ENCODE measurements around the gene JCAD.

The JCAD gene

GRCh38 chr10:30083934-30084333, 24.5 kb upstream of the JCAD start:
- DNase-seq (ENCODE audit: low read depth) = no peak
- H3K4me3 ChIP-seq (ENCODE audit: low read depth, low read length) = no peak overlapping the region
- TF ChIP-seq, protein P1, sequence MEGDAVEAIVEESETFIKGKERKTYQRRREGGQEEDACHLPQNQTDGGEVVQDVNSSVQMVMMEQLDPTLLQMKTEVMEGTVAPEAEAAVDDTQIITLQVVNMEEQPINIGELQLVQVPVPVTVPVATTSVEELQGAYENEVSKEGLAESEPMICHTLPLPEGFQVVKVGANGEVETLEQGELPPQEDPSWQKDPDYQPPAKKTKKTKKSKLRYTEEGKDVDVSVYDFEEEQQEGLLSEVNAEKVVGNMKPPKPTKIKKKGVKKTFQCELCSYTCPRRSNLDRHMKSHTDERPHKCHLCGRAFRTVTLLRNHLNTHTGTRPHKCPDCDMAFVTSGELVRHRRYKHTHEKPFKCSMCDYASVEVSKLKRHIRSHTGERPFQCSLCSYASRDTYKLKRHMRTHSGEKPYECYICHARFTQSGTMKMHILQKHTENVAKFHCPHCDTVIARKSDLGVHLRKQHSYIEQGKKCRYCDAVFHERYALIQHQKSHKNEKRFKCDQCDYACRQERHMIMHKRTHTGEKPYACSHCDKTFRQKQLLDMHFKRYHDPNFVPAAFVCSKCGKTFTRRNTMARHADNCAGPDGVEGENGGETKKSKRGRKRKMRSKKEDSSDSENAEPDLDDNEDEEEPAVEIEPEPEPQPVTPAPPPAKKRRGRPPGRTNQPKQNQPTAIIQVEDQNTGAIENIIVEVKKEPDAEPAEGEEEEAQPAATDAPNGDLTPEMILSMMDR (IDR thresholded peaks at IDR 0.05; ENCODE audit: control insufficient read depth, extremely low read depth, insufficient read depth) = no peak

DNA sequence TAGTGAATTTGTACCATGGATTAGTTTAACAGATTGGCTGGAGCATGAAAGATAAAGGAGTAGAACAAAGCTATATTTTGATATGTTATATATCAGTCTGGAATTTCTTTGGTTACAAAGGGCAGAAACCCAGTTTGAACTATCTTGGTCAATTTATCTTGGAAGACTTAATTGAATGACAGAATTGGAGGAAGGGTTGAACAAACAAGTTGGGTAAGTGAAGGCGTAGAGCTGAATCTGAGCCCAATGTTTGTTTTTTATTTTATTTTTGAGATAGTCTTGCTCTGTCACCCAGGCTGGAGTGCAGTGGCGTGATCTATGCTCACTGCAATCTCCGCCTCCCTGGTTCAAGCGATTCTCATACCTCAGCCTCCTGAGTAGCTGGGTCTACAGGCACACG, 21.8 kb upstream of the JCAD start:
- H3K4me3 ChIP-seq (ENCODE audit: low read depth, low read length) = no peak overlapping the region
- TF ChIP-seq, protein P1 (IDR thresholded peaks at IDR 0.05; ENCODE audit: control insufficient read depth, extremely low read depth, insufficient read depth) = no peak
- no peak for DNase-seq (ENCODE audit: low read depth)

GRCh38 chr10:30080161-30080560, 20.8 kb upstream of the JCAD start:
- no peak for DNase-seq (ENCODE audit: low read depth)
- TF ChIP-seq, protein P1 (IDR thresholded peaks at IDR 0.05; ENCODE audit: control insufficient read depth, extremely low read depth, insufficient read depth) = no peak
- no peak overlapping the region for H3K4me3 ChIP-seq (ENCODE audit: low read depth, low read length)

DNA sequence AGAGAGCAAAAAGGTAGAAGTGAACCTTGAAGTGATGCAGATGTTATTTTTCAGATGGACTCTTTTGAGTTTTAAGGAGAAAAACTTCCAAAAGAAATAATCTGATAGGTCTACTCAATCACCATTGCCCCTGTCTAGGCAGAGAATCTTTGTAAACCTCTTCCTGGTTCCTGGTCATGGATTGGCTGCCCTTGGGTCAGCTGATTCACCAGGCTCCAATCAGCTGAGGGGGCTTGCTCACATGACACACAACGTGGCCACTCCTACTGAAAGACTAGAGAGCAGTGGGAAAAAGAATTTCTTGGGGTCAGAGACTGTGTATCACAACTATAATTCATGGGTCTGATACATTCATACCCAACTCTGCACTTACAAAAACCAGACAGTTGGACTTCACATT, 20.0 kb upstream of the JCAD start:
- no peak overlapping the region for H3K4me3 ChIP-seq (ENCODE audit: low read depth, low read length)
- TF ChIP-seq, protein P1 (IDR thresholded peaks at IDR 0.05; ENCODE audit: control insufficient read depth, extremely low read depth, insufficient read depth) = no peak
- DNase-seq (ENCODE audit: low read depth) = no peak

DNA sequence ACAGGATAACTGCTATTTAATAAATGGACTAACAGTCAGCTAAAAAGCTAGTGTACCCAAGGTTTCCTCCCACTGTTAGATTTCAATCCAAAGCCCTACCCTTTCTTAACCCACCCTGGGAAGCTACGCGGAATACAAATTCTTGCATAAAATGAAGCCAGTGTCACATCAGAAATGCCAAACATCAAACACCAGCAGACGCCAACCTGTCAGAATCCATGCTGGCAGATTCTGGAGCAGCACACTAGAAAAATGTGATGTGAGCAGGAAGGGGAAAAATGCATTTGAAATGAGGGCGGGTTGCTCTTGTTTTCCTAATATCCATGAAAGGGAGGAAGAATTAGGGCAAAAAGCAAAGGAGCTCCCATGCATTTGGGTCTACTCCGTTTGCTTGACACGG, 16.1 kb upstream of the JCAD start:
- no peak for DNase-seq (ENCODE audit: low read depth)
- H3K4me3 ChIP-seq (ENCODE audit: low read depth, low read length) = no peak overlapping the region
- TF ChIP-seq, protein P1 (IDR thresholded peaks at IDR 0.05; ENCODE audit: control insufficient read depth, extremely low read depth, insufficient read depth) = no peak

GRCh38 chr10:30074933-30075332, 15.5 kb upstream of the JCAD start:
- no peak overlapping the region for H3K4me3 ChIP-seq (ENCODE audit: low read depth, low read length)
- TF ChIP-seq, protein P1 (IDR thresholded peaks at IDR 0.05; ENCODE audit: control insufficient read depth, extremely low read depth, insufficient read depth) = no peak
- no peak for DNase-seq (ENCODE audit: low read depth)

- DNase-seq (ENCODE audit: low read depth) = no peak
- H3K4me3 ChIP-seq (ENCODE audit: low read depth, low read length) = no peak overlapping the region
- TF ChIP-seq, protein P1 (IDR thresholded peaks at IDR 0.05; ENCODE audit: control insufficient read depth, extremely low read depth, insufficient read depth) = no peak
These were observed 14.7 kb upstream of the JCAD start for GRCh38 chr10:30074090-30074489.

Measured in LNCaP clone FGC (cell line).